ENCODE results near the gene SEMA4C. TPM values are rescaled to one million over a fixed set of nuclear protein-coding genes. Genes with fewer than 3 reads are reported as not detected.

SEMA4C gene
- polyA plus RNA-seq, 3 donors = 0.08 to 5.7 (median 0.21) TPM

- Histone ChIP-seq H3K36me3 (replicated peaks in 1 of 2; ENCODE audit: control insufficient read depth in 1 of 2, insufficient read depth in 2 of 2, low read length in 2 of 2) (peaks cover 11 to 22% of the 10 kb centered on the region in 2 donors), H2AFZ (ENCODE audit: insufficient read depth, low read depth, low read length, poor library complexity, severe bottlenecking) (no peak within 1 kb of the TSS), H4K20me1 (ENCODE audit: insufficient read depth, low read length) (no peaks in the 10 kb centered on the region), H3K79me2 (ENCODE audit: insufficient read depth, low read length) (no peaks in the 10 kb centered on the region), H3K4me1 (ENCODE audit: control insufficient read depth in 1 of 2, insufficient read depth in 2 of 2, low read length in 2 of 2) (peaks cover 6 to 12% of the 10 kb centered on the region in 2 donors), H3K9me3 (replicated peaks in 1 of 2; ENCODE audit: control insufficient read depth in 1 of 2, insufficient read depth in 1 of 2, low read length in 2 of 2) (no peaks in the 10 kb centered on the region), H3K27me3 (ENCODE audit: control insufficient read depth in 2 of 2, insufficient read depth in 2 of 2, low read length in 2 of 2) (no peaks in the 10 kb centered on the region), H3K4me2 (replicated peaks; ENCODE audit: extremely low read depth, low read length, poor library complexity, severe bottlenecking) (no peak within 1 kb of the TSS), H3K27ac (ENCODE audit: low read depth in 1 of 2, low read length in 2 of 2) (no peak within 1 kb of the TSS), H3K9ac (ENCODE audit: insufficient read depth, low read length, poor library complexity, severe bottlenecking) (no peak within 1 kb of the TSS), H3K4me3 (replicated peaks in 1 of 3; ENCODE audit: low read depth in 2 of 3, low read length in 3 of 3) (no peak within 1 kb of the TSS)
- no peak for TF ChIP-seq CTCF (IDR thresholded peaks at IDR 0.05)
- 88% methylated on average over 5 of the region's 14 CpGs for WGBS (ENCODE audit: insufficient coverage)
- Mint-ChIP-seq H3K36me3 (peaks cover 24 to 40% of the 10 kb centered on the region in 2 donors), H3K27me3 (ENCODE audit: low read depth in 3 of 3) (peaks cover 1 to 4% (median 1%) of the 10 kb centered on the region in 3 donors), H3K4me3 (no peak within 1 kb of the TSS), H3K9me3 (no peaks in the 10 kb centered on the region), H3K27ac (peak within 1 kb of the TSS in 4 of 7 donors; percentile 2 to 9 (median 8)), H3K4me1 (peaks cover 17% of the 10 kb centered on the region)
- intact Hi-C loops (cut with micrococcal nuclease) = no loop called here
- DNase-seq = no peak
Measured at GRCh38 chr2:96843538-96844268, 26.2 kb downstream of the SEMA4C start, which contains the start of gene ANKRD23. Gene ANKRD23, minus strand, starts transcription at chr2:96844021. Its CDS starts 29 bp downstream, at chr2:96843992.

- Histone ChIP-seq H3K36me3 (replicated peaks in 1 of 2; ENCODE audit: control insufficient read depth in 1 of 2, insufficient read depth in 2 of 2, low read length in 2 of 2) (peaks cover 2 to 17% of the 10 kb centered on the region in 2 donors), H3K79me2 (ENCODE audit: insufficient read depth, low read length) (no peaks in the 10 kb centered on the region), H3K4me2 (replicated peaks; ENCODE audit: extremely low read depth, low read length, poor library complexity, severe bottlenecking) (no peak overlapping the region), H3K27me3 (ENCODE audit: control insufficient read depth in 2 of 2, insufficient read depth in 2 of 2, low read length in 2 of 2) (no peaks in the 10 kb centered on the region), H3K27ac (ENCODE audit: low read depth in 1 of 2, low read length in 2 of 2) (no peak overlapping the region), H3K4me1 (ENCODE audit: control insufficient read depth in 1 of 2, insufficient read depth in 2 of 2, low read length in 2 of 2) (peaks cover 6 to 12% of the 10 kb centered on the region in 2 donors), H3K4me3 (replicated peaks in 1 of 3; ENCODE audit: low read depth in 2 of 3, low read length in 3 of 3) (no peak overlapping the region), H2AFZ (ENCODE audit: insufficient read depth, low read depth, low read length, poor library complexity, severe bottlenecking) (no peak overlapping the region), H3K9me3 (replicated peaks in 1 of 2; ENCODE audit: control insufficient read depth in 1 of 2, insufficient read depth in 1 of 2, low read length in 2 of 2) (no peaks in the 10 kb centered on the region), H4K20me1 (ENCODE audit: insufficient read depth, low read length) (no peaks in the 10 kb centered on the region), H3K9ac (ENCODE audit: insufficient read depth, low read length, poor library complexity, severe bottlenecking) (no peak overlapping the region)
- intact Hi-C loops (cut with micrococcal nuclease) = no loop called here
- no peaks in the 10 kb centered on the region for H3K9me3 Mint-ChIP-seq
- no peak for TF ChIP-seq CTCF (IDR thresholded peaks at IDR 0.05)
- peaks cover 18% of the 10 kb centered on the region for H3K4me1 Mint-ChIP-seq
- peaks cover 19 to 30% of the 10 kb centered on the region in 2 donors for H3K36me3 Mint-ChIP-seq
- 96% methylated on average over 5 of the region's 7 CpGs for WGBS (ENCODE audit: insufficient coverage)
- no peak overlapping the region for H3K27ac Mint-ChIP-seq
- peaks cover 1 to 2% (median 1%) of the 10 kb centered on the region in 3 donors for H3K27me3 Mint-ChIP-seq (ENCODE audit: low read depth in 3 of 3)
- no peak overlapping the region for H3K4me3 Mint-ChIP-seq
- DNase-seq = no peak
Measured at GRCh38 chr2:96842600-96842999, 27.3 kb downstream of the SEMA4C start.

Data from CD14-positive monocyte (primary cell).